Stimulated activated CD8-positive, alpha-beta memory T cell treated with anti-CD3 and anti-CD28 coated beads, Interleukin-7, amount 100 ng/mL, for 1 hour (primary cell): Measurements from ENCODE around the gene VPS36.
"Not testable (repeated sequence)": the region's sequence is repeated elsewhere in the genome, so short reads cannot be mapped to it uniquely, and the experiment has no call there.

Experiments
- DNase-seq, 2 donors: peaks; one replicate each; pipeline ENCODE4 v3.0.0-alpha.2; 2020; ENCODE audit warnings: low read depth in 2 of 2

The VPS36 gene

DNA sequence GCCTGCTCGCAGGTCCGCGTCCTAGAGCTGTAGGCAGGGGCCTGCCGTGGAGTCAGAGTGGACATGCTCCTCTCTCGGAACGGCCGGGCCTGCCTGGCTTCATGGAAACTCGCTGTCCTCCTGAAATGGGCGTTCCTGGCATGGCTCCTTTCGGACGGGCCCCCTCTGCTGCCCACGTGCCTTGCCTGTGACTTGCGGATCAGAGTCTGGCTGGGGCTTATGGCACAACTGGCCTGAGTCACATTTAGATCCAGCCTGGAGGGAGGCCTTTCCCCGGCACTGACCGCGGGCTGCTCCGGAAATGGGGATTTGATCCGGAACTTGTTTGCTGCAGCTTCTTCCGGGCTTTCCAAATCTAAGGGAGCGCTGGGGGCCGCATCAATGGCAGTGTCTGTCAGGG lies 72.5 kb downstream of the VPS36 start:
- DNase-seq, result no peak

- DNase-seq, result no peak
Observed at GRCh38 chr13:52374873-52375411, 75.5 kb downstream of the VPS36 start.

GRCh38 chr13:52374389-52374788 lies 76.0 kb downstream of the VPS36 start:
- DNase-seq, result no peak

GRCh38 chr13:52373277-52373676 lies 77.2 kb downstream of the VPS36 start:
- DNase-seq, result not testable (repeated sequence)

- DNase-seq, result no peak
Observed at GRCh38 chr13:52371736-52372247, 78.6 kb downstream of the VPS36 start.

DNA sequence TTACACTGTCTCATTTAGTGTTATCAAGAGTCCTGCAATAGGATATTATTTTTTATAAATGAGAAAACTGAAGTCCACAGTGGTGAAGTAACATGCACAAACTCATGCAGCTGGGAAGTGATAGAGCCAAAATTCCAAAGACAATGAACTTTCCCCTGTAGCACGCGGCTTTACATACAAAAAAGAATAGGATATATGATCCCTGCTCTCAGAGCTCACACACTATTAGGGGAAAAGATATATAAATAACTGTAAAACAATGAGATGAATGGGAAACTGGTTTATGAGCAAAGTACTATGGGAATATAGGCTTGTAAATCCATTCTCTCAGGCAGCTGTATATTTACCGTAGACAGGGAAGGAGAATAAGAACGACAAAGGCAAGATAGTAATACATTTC lies 84.1 kb downstream of the VPS36 start:
- DNase-seq, result no peak
